ENCODE data around the gene C7orf57.

The C7orf57 gene

GRCh38 chr7:48042216-48042615 is 6.9 kb downstream of the C7orf57 start:
- no peak for TF ChIP-seq CTCF (IDR thresholded peaks at IDR 0.05; ENCODE audit: extremely low read depth, insufficient read depth, missing control alignments)
- no peak for DNase-seq (ENCODE audit: low spot score)
- in situ Hi-C loops (cut with MboI; ENCODE audit: low pct_unique_long_range_greater_than_20kb, low sequenced_read_pairs, unreplicated experiment): no loop called here

DNA sequence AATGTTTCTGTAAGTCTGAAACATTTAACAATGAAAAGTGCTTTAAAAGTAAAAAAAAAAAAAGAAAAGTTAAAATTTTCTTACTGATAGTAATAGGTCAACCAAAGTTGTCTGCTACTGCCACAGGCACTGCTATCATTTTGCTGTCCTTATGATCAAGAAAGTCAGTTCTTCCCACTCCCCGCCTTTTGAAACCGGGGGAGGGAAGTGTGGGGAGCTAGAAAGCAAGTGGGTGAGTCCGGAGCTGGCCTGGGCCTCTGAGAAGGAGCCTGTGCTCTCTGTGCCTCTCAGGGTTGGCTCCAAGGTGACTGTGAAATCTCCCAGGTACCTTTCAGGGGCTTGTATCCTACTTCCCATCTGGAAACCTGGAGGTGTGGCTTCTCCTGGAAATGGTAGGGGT is 7.3 kb downstream of the C7orf57 start:
- no peak for DNase-seq (ENCODE audit: low spot score)
- TF ChIP-seq CTCF (IDR thresholded peaks at IDR 0.05; ENCODE audit: extremely low read depth, insufficient read depth, missing control alignments): no peak
- in situ Hi-C loops (cut with MboI; ENCODE audit: low pct_unique_long_range_greater_than_20kb, low sequenced_read_pairs, unreplicated experiment): no loop called here

- TF ChIP-seq CTCF (IDR thresholded peaks at IDR 0.05; ENCODE audit: extremely low read depth, insufficient read depth, missing control alignments): no peak
- in situ Hi-C loops (cut with MboI; ENCODE audit: low pct_unique_long_range_greater_than_20kb, low sequenced_read_pairs, unreplicated experiment): no loop called here
- DNase-seq (ENCODE audit: low spot score): no peak
Measured at GRCh38 chr7:48045195-48045765, 9.9 kb downstream of the C7orf57 start.

DNA sequence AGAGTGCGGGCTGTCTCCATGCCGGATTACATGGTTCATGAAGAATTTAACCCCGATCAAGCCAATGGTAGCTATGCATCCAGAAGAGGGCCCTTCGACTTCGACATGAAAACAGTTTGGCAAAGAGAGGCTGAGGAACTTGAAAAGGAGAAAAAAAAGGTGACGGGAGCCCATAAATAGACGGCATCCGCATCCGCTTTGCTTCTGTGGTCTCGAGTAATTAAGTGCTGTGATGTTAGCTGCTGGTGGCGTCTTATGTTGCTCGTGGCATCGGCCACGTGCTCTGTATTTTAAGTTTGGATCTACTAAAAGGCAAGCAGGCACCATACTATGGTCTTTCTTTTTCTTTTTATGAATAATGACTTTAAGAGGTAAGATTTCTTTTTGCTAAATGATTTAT is 11.1 kb downstream of the C7orf57 start:
- no peak for DNase-seq (ENCODE audit: low spot score)
- TF ChIP-seq CTCF (IDR thresholded peaks at IDR 0.05; ENCODE audit: extremely low read depth, insufficient read depth, missing control alignments): no peak
- in situ Hi-C loops (cut with MboI; ENCODE audit: low pct_unique_long_range_greater_than_20kb, low sequenced_read_pairs, unreplicated experiment): no loop called here

GRCh38 chr7:48048113-48048512 is 12.8 kb downstream of the C7orf57 start:
- no peak for TF ChIP-seq CTCF (IDR thresholded peaks at IDR 0.05; ENCODE audit: extremely low read depth, insufficient read depth, missing control alignments)
- in situ Hi-C loops (cut with MboI; ENCODE audit: low pct_unique_long_range_greater_than_20kb, low sequenced_read_pairs, unreplicated experiment): no loop called here

DNA sequence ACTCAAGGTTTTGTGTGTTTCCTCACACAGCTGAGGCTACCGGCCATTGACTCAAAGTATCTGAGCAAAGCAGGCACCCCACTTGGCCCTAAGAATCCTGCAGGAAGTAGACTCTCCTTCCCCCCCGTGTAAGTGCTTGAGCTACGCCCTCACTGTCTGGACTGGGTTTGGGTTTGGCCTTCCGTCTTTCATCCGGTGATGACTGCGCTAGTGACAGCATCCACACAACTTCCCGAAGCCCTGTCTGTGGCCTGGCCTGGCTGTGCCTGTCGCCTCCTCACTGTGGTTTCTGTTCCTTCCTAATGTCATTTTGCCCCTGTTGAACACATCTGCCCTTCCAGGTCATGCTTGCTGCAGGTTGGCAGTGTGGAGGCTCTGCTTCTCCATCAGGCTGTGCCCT is 14.5 kb downstream of the C7orf57 start:
- TF ChIP-seq CTCF (IDR thresholded peaks at IDR 0.05; ENCODE audit: extremely low read depth, insufficient read depth, missing control alignments): no peak
- in situ Hi-C loops (cut with MboI; ENCODE audit: low pct_unique_long_range_greater_than_20kb, low sequenced_read_pairs, unreplicated experiment): no loop called here
- no peak for DNase-seq (ENCODE audit: low spot score)

More at GRCh38 chr7:48048113-48048512, 12.8 kb downstream of the C7orf57 start:
- no peak for DNase-seq (ENCODE audit: low spot score)

- no peak for DNase-seq (ENCODE audit: low spot score)
- TF ChIP-seq CTCF (IDR thresholded peaks at IDR 0.05; ENCODE audit: extremely low read depth, insufficient read depth, missing control alignments): no peak
- in situ Hi-C loops (cut with MboI; ENCODE audit: low pct_unique_long_range_greater_than_20kb, low sequenced_read_pairs, unreplicated experiment): no loop called here
Measured at GRCh38 chr7:48052748-48053147, 17.4 kb downstream of the C7orf57 start.

All from GM13977 (cell line).